ENCODE data around the gene SPPL3.
"Not testable (repeated sequence)": the region's sequence is repeated elsewhere in the genome, so short reads cannot be mapped to it uniquely, and the experiment has no call there.

Gene SPPL3

DNA sequence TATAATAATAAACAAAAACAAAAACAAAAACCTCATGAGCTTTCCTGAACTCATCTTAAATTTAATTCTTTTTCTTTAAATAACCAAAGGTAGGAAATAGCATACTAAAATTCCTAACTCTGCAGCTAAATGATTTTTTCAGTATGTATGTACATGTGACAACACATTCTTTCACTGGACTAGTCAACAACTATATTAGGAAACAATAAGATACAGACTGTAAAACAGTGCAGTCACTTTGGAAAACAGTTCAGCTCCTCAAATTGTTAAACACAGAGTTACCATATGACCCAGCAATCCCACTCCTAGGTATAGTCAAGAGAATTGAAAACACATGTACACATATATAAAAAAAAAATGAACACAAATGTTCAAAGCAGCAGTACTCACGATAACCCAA, 64.7 kb downstream of the SPPL3 start:
- DNase-seq, result no peak

DNA sequence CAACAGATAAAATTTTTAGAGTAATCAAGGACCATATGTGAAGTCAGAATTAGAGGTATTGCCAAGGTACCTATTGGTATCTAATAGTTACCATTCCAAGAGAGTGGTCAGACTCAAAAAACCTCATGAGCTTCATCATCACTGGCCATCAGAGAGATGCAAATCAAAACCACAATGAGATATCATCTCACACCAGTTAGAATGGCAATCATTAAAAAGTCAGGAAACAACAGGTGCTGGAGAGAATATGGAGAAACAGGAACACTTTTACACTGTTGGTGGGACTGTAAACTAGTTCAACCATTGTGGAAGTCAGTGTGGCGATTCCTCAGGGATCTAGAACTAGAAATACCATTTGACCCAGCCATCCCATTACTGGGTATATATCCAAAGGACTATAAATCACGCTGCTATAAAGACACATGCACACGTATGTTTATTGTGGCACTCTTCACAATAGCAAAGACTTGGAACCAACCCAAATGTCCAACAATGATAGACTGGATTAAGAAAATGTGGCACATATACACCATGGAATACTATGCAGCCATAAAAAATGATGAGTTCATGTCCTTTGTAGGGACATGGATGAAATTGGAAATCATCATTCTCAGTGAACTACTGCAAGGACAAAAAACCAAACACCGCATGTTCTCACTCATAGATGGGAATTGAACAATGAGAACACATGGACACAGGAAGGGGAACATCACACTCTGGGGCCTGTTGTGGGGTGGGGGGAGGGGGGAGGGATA, 65.4 kb downstream of the SPPL3 start:
- not testable (repeated sequence) for DNase-seq

DNA sequence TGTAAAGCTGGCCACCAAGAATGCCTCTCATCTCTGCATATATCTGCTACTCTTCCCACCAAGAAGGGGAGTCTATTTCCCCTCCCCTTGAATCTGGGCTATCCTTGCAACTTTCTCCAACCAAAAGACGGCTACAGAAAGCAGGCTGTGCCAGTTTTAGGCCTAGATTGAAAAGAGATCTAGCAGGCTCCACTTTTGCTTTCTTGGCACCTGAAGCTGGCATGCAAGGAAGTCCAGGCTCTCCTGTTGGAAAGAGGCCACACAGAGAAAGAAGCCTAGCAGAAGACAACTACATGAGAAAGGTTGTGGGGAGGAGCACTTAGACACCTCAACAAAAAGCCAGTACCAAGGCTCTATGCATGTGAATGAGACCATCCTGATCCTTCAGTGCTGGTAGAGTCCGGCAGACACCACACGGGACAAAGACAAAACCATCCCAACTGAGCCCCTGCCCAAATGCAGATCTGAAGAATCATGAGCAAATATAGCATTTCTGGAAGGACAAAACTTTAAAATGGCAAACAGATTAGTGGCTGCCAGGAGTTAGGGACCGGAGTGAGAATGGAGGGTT, 68.0 kb downstream of the SPPL3 start:
- DNase-seq, result no peak

DNA sequence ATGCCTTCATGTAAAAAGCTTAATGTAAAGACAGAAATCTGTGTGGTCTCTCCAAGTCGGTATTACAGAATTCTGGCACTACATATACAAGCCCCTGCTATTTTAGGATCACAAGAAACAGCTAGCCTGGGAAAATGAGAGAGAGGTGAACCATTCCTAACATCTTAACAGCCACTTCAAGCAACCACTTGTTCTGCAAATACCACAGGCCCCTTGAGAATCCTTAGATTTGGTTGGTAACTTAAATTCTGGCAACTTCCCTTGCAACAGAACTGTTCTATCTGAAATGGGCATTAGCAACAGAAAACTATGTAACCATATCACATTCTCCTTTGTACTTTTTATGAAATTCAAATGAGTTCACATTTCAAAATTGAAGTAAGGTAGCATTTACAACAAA, 68.5 kb downstream of the SPPL3 start:
- DNase-seq, result no peak

DNA sequence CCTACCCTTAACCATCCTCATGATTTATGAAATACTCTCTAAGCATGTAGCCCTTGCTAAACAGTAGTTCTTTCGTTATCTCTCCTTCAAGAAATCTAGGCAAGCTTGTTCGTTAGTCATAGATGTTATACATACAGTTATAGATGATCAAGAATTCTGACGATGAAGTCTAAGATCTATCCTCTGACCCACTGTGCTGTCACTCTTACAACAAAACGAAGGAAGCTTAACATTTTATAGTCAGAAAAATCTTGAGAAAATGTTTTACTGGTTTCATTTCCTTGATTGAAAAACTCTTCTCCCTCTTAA, 68.9 kb downstream of the SPPL3 start:
- DNase-seq, result no peak

DNA sequence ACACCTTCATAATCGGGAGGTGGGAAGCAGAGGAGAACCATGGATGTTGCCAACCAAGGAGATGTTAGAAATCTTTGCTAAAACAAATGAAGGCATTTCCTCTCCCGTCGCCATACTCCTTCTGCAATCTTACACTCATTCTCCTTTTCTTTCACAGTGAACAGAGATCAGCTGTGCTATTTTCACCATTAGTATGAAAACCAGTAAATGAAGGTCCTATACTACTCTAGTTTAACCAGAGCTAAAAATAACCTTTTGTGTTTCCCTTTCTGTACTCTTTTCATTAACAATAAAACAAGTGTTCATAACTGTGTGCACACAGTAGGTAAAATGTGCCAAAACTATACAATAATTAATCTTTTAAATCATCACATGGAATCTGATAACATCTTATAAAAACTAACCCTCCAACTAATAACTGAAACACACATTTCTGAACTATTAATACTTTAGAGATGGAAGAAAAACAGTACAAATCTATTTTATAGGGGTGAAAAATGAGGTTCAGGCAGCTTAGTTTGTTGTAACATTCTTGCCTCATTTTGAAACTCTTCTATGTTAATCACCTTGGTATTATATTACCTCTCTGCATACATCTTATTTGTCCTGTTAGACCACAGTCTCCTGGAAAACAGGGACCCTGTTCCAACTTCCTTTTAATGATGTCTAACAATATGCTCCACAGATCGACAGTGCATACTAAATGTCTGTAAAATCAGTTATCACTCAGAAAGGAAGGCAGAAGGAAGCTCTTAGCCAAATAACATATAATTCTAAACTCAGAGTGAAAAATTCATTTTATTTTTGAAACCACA, 69.5 kb downstream of the SPPL3 start:
- no peak for DNase-seq

DNA sequence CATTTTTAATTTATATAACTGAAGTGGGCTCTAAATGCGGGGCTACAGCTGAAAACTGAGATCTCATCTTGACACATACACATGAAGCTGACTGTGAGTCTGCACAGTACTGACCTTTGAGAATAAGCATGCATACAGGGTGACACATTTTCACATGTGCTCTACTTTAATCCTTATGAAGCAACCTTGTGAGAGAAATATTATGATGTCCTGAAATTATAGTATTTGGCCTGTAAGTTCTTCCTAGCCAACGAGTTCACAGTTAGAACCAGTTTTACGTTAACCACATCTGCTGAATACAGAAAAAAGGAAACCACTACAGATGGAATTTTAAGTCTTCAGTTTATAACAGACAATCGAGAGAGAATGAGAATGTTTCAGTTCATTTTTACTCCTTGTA, 70.3 kb downstream of the SPPL3 start:
- DNase-seq, result no peak

DNA sequence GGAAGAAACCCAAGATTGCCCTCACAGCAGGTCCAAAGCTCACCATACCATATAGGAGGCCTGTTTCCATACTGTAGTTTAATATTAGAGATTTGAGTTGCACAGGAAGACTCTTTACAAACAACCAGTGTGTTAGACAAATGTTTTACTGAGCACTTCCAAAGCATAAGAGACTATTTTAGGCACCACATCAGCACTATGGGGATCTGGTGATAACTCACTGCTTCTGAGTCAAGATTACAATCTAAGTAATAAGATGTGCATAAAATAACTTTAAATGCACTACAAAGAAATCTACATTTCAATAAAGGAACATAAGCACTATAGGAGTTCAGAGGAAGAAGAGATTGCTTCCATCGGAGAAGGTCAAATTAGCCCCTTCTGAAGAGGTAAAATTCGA, 71.4 kb downstream of the SPPL3 start:
- no peak for DNase-seq

DNA sequence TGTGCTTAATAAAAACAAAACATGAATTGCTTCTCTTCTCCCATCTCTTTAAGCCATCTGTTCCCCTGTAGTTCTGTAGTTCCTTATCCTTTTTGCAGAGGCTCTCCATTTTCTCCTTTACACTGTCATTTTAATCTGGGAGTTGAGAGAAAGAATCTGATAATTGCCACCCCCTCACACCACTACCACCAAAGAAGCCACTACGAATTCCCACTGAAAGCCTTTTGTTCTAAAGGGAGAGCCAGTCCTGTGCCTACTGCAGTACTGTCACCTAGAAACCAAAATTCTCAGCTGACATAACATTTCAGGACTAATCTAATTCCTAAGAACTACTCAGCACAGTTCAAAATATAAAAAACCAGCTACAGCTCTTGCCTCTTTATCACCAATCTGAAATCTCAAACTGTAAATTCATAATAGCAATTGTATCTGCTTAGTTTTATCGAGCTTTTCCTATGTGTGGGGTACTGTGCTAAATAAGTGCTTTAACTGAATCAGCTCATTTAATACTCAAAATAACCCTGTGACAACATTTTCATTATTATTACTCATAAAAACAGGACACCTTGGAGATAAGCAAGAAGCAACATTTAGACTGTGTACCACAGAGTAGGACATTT, 72.4 kb downstream of the SPPL3 start:
- no peak for DNase-seq

DNA sequence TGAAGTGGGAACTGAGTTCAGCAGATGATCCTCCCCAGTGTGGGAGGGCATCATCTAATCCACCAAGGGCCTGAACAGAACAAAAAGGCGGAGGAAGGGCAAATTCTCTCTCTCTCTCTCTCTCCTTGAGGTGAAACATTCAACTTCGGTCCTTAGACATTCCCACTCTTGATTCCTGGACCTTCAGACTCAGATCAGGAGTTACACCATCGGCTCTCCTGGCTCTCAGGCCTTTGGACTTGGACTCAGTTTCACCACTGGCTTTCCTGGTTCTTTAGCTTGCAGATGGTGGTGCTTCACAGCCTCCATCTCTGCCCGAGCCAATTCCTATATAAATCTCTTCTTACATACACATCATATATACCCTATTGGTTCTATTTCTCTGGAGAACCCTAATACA, 73.2 kb downstream of the SPPL3 start:
- no peak for DNase-seq

DNA sequence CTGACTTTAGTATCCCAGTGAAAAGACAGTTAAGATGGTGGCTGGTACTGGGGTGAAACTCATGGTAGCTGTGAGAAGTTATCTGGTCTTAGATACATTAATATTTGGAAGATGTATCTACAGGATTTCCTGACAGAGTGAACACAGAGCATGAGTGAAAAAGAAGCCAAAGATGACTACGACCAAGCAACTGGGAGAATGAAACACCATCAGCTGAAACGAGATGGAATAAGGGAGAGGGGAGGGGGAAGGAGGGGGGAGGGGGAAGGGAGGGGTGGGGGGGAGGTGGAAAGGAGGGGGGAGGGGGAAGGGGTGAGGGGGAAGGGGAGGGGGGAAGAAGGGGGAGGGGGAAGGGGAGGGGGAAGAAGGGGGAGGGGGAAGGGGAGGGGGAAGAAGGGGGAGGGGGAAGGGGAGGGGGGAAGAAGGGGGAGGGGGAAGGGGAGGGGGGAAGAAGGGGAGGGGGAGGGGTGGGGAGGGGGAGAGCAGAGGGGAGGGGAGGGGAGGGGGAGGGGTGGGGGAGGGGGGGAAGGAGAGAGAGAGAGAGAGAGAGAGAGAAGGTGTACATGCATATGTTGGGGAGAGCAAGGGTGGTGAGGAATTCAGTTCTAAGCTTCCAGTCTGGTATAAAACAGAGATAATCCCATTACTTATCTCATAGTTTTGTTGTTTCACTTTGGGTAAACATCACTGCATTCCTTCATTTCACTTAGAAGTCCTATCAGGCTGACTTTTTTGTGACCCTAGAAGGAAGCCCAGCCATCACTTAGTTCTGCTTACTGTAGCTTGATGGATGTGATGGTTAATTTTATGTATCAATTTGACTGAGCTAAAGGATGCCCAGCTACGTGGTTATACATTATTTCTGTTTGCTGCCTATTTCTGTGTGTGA, 73.9 kb downstream of the SPPL3 start:
- DNase-seq, result no peak

DNA sequence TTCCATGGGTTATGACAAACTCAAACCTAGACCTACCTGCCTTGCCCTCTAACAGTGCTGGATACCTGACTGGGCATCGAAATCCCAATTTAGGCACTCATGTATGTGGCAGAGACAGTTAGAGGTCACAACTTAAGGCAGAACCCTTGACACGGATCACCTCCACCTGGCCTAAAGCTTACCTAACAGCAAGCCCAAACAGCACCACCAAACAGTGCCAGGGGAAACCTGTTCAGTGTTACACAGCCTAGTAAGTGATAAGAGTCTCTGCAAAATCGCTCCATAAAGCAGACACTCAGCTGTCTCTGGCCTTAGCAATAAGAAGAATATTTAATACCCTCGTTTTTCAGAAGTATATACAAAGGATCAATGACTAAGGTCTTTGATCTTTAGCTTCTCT, 77.8 kb downstream of the SPPL3 start:
- no peak for DNase-seq

DNA sequence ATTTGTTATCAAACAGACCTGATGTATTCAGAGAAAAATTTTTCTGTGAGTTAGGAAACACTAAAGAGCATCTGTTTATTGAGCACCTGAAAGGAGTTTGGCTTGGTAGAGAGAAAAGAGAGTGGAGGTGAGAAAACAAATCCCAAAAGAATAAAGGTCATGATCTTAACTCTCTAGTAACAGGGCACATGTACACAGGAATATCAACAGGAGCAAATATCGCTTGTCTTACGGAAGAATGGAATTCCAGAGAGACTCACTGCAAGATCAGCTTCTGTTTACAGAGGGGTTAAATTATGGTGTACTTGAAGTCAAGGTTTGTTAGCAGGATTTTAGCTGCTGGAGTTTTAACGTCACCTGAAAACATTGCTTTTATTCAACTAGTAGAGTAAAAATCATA, 78.8 kb downstream of the SPPL3 start:
- no peak for DNase-seq

DNA sequence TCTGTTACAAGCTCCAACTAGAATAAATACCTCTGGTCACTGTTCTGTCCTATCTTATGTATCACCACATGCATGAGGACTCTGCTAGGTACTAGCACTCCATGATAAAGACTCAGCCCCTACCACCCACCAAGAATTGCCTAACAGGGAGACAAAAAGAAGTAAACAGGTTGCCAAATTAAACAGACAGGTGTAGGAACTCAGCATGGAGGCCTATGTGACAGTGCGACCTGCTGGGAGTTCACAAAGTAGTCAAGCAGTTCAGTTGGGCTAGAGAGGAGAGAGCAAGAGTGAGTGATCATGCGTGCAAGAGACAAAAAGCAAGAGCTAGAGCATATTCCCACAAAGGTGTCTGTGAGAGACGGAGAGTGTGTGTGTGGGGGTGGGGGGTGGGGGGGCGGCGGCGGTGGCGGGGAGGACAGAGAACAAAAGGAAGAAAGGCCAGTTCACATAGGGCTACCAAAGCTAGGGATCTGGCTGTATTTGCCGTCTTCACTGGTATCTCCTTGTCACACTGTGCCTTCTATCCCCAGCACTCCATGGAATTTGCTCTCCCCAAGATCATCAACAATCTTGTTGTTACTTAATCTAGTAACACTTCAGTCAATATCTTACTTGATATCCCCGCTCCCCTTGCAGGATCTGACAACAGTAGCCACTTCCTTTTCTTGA, 81.2 kb downstream of the SPPL3 start:
- DNase-seq, result no peak

DNA sequence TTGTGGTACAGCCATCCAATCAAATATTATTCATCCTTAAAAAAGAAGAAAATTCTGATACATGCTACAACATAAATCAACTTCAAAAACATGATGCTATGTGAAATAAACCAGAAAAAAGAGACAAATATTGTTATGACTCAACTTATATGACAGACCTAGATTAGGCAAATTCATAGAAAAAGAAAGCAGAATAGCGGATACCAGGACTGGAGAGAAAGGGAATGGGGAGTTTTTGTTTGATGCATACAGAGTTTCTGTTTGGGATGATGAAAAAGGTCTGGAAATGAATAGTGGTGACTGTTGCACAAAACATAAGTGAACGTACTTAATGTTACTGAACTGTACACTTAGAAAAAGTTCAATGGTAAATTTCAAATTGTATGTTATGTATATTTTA, 82.3 kb downstream of the SPPL3 start:
- DNase-seq, result no peak

DNA sequence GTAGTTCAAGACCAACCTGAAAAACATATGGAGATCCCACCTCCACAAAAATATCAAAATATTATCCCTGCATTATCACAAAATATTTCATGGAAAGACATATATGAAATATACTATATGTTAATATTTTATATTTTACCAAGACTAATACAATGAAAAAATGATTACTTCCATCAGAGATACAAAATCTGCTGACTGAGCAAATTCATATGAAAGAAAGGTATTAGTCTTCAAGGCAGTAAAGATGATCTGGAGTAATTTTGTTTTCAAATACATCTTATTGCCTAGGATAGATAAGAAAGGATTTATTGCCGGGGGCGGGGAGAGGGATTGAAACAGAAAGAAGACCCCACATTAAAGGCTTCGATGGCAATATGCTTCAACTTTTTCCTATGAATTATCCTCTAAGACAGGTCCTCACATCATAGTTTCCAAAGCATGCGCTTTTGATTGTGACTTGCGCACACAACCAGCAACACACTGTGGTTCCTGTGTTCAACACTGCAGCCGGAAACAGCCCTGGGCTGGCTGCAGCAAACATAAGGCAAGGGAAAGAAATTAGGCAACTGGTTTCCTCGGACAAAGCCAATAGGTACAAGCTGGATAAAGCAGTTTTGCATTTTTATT, 83.2 kb downstream of the SPPL3 start:
- DNase-seq, result peak; percentile 44 to 57

DNA sequence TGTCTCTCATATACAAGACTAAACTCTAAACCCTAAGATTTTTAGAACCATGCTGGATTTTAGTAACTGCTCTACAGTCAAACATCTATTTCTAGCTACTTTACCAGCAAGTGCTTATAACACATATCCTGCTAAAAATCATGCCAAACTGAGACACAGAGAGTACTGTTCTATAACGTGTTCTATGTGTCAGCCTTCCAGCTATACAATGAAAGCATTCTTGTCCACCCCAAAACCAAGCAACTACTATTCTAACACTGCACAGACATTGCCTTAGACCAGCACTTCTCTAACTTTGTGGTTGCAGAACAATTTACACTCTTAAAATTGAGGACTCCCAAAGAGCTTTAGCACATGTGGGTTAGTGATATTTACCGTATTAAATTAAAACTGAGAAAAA, 85.7 kb downstream of the SPPL3 start:
- DNase-seq, result no peak

DNA sequence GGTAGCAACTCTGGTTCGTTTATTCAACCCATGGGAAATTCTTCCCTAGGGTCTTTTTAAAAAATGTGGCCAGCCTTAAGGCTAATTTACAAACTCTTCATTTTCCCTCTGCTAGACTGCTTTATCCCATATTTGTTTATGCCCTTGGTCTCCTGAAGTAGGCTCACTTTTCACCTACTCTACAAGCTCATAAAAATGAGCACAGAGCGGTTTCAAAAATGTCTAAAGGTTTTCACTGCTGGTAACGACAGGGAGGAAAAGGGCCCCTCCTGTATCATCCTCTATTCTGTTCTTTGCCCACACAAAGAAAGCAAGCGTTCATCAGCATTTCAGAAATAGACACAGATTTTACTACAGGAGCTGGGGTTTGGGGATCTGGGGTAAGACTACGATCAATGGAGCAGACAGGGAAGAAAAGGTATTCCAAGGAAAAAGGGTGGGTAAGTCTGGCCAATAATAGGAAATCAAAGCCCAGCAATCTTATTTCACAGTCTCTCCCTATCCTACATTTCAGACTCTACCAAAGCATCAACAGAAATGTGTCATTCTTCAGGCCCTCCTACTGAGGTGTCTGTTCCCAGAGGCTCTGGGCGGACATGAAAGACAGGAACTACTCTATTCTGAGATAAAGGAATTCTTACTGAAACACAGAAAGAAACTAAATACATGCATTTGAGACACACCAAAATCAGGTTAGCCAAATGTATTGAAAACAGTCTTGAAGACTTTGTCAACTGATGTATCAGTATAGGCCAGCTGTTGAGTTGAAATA, 86.4 kb downstream of the SPPL3 start:
- DNase-seq, result no peak

DNA sequence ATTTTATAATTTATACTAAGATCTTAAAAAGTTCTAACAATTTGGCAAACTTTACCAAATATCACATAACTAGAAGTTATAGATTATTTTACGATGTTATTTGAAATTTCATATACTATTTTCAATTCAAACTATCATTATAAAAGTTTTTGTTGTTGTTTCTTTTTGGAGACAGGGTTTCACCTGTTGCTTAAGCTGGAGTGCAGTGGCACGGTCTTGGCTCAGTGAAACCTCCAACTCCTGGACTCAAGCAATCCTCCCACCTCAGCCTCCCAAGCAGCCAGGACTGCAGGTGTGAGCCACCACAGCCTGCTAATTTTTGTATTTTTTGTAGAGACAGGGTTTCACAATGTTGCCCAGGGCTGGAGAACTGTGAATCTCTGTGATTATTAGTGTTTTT, 87.8 kb downstream of the SPPL3 start:
- DNase-seq, result no peak

DNA sequence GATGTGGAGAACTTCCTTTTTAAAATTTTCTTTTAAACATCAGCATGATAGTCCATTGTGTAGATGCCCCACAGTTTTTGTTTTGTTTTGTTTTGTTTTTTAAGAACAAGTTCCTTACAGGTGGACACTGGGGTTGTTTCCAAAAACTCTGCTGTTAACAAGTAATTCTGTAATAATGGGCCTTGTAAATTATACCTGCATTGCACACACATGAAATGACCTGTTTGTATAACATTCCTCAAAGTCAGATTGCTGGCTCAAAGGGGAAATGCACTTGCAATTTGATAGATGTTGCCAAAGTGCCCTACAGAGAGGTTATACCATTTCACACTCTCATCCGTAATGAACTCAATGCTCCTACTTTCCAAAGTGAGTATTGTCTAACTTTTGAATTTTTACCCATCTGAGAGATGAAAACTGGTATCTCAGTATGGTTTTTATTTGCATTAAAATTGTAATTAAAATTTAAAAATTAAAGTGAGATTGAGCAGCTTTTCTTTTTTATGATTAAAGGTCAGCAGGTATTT, 89.2 kb downstream of the SPPL3 start:
- DNase-seq, result no peak

Data from activated CD4-positive, alpha-beta T cell treated with anti-CD3 and anti-CD28 coated beads, Interleukin-2, amount 50 U/mL, for 4 hours (primary cell).